Measurements from ENCODE around the gene SEMA6A.

Gene SEMA6A

GRCh38 chr5:116583862-116584222, 9.2 kb upstream of the SEMA6A start:
- Histone ChIP-seq H3K4me2 (ENCODE audit: low read length) (no peak overlapping the region), H3K27ac (ENCODE audit: low read depth, low read length, poor library complexity, severe bottlenecking) (no peak overlapping the region), H3K36me3 (ENCODE audit: insufficient read depth, low read length) (no peaks in the 10 kb centered on the region), H3K27me3 (ENCODE audit: insufficient read depth, low read length) (no peaks in the 10 kb centered on the region), H3K9me2 (ENCODE audit: low read depth, low read length) (no peaks in the 10 kb centered on the region), H2AFZ (ENCODE audit: low read length) (no peak overlapping the region), H3K4me3 (ENCODE audit: low read depth, low read length, poor library complexity, severe bottlenecking) (no peak overlapping the region), H3K9ac (ENCODE audit: low read length) (no peak overlapping the region), H4K20me1 (ENCODE audit: insufficient read depth, low read length) (no peaks in the 10 kb centered on the region), H3F3A (ENCODE audit: insufficient read depth, low read length) (no peaks in the 10 kb centered on the region), H3K9me3 (ENCODE audit: low read length) (no peaks in the 10 kb centered on the region), H3K4me1 (ENCODE audit: insufficient read depth, low read length, severe bottlenecking) (no peaks in the 10 kb centered on the region), H3K79me2 (ENCODE audit: insufficient read depth, low read length) (no peaks in the 10 kb centered on the region)
- no peak for TF ChIP-seq CTCF (IDR thresholded peaks at IDR 0.05; ENCODE audit: low read length)

GRCh38 chr5:116583085-116583861, 8.7 kb upstream of the SEMA6A start:
- TF ChIP-seq EZH2 (IDR thresholded peaks at IDR 0.05; ENCODE audit: borderline replicate concordance, low read length): no peak
- no peak for TF ChIP-seq CTCF (IDR thresholded peaks at IDR 0.05; ENCODE audit: low read length)
- H3K27ac ChIP-seq (ENCODE audit: low read depth, low read length, poor library complexity, severe bottlenecking): no peak overlapping the region
- no peaks in the 10 kb centered on the region for H3K27me3 ChIP-seq (ENCODE audit: insufficient read depth, low read length)
- H3K4me1 ChIP-seq (ENCODE audit: insufficient read depth, low read length, severe bottlenecking): no peaks in the 10 kb centered on the region
- H3K9me2 ChIP-seq (ENCODE audit: low read depth, low read length): no peaks in the 10 kb centered on the region
- H3K4me3 ChIP-seq (ENCODE audit: low read depth, low read length, poor library complexity, severe bottlenecking): no peak overlapping the region
- H3F3A ChIP-seq (ENCODE audit: insufficient read depth, low read length): no peaks in the 10 kb centered on the region
- H3K9ac ChIP-seq (ENCODE audit: low read length): no peak overlapping the region
- H2AFZ ChIP-seq (ENCODE audit: low read length): no peak overlapping the region
- no peaks in the 10 kb centered on the region for H3K9me3 ChIP-seq (ENCODE audit: low read length)
- H3K79me2 ChIP-seq (ENCODE audit: insufficient read depth, low read length): no peaks in the 10 kb centered on the region
- H3K4me2 ChIP-seq (ENCODE audit: low read length): no peak overlapping the region
- H4K20me1 ChIP-seq (ENCODE audit: insufficient read depth, low read length): no peaks in the 10 kb centered on the region
- no peaks in the 10 kb centered on the region for H3K36me3 ChIP-seq (ENCODE audit: insufficient read depth, low read length)

GRCh38 chr5:116581910-116582309, 7.3 kb upstream of the SEMA6A start:
- no peaks in the 10 kb centered on the region for H3K27me3 ChIP-seq (ENCODE audit: insufficient read depth, low read length)
- H3K27ac ChIP-seq (ENCODE audit: low read depth, low read length, poor library complexity, severe bottlenecking): no peak overlapping the region
- H3K36me3 ChIP-seq (ENCODE audit: insufficient read depth, low read length): no peaks in the 10 kb centered on the region
- no peaks in the 10 kb centered on the region for H3K9me3 ChIP-seq (ENCODE audit: low read length)
- no peak overlapping the region for H3K4me2 ChIP-seq (ENCODE audit: low read length)
- TF ChIP-seq CTCF (IDR thresholded peaks at IDR 0.05; ENCODE audit: low read length) (no peak), EZH2 (IDR thresholded peaks at IDR 0.05; ENCODE audit: borderline replicate concordance, low read length) (no peak)
- H3K9ac ChIP-seq (ENCODE audit: low read length): no peak overlapping the region
- H3K9me2 ChIP-seq (ENCODE audit: low read depth, low read length): no peaks in the 10 kb centered on the region
- no peak overlapping the region for H3K4me3 ChIP-seq (ENCODE audit: low read depth, low read length, poor library complexity, severe bottlenecking)
- H3K79me2 ChIP-seq (ENCODE audit: insufficient read depth, low read length): no peaks in the 10 kb centered on the region
- no peak overlapping the region for H2AFZ ChIP-seq (ENCODE audit: low read length)
- H3K4me1 ChIP-seq (ENCODE audit: insufficient read depth, low read length, severe bottlenecking): peaks cover 4% of the 10 kb centered on the region
- H4K20me1 ChIP-seq (ENCODE audit: insufficient read depth, low read length): no peaks in the 10 kb centered on the region
- no peaks in the 10 kb centered on the region for H3F3A ChIP-seq (ENCODE audit: insufficient read depth, low read length)
